OCI-LY7 (cell line): ENCODE measurements around the gene C16orf95.

Experiments used
- CTCF ChIP-seq: fragments of 200-600 bp; sonication (generic); conservative IDR thresholded peaks from 2 replicates; pipeline ENCODE4 v1.5.1; 2014; ENCODE audit warnings: mild to moderate bottlenecking, antibody characterized with exemption, low read length, moderate library complexity, mixed read lengths
- EZH2phosphoT487 ChIP-seq: fragments of 200-600 bp; sonication (generic); IDR thresholded peaks from 2 replicates; pipeline ENCODE4 v1.6.1; 2018; ENCODE audit warnings: low read depth, borderline replicate concordance, mild to moderate bottlenecking, mixed run types, antibody characterized with exemption, low read length, moderate library complexity, mixed read lengths

- TF ChIP-seq CTCF (no peak), EZH2phosphoT487 (no peak)
Observed at GRCh38 chr16:87319011-87319410, 1.8 kb upstream of the C16orf95 start.
